ENCODE measurements around the gene RAMP1.

Gene RAMP1

GRCh38 chr2:237859533-237860272 is at the start of gene RAMP1:
Gene RAMP1, plus strand, starts transcription at chr2:237859623. Its CDS starts 53 bp downstream, at chr2:237859676.
- no peak for TF ChIP-seq CTCF (IDR thresholded peaks at IDR 0.05; ENCODE audit: borderline replicate concordance, insufficient read depth, low read depth, low read length)
- no peak within 1 kb of the TSS for H3K4me3 ChIP-seq (ENCODE audit: low read depth, low read length)

- H3K4me3 ChIP-seq (ENCODE audit: low read depth, low read length), result no peak overlapping the region
Observed at GRCh38 chr2:237815637-237816036, 43.8 kb upstream of the RAMP1 start.

GRCh38 chr2:237816531-237816930 is 42.9 kb upstream of the RAMP1 start:
- TF ChIP-seq CTCF (IDR thresholded peaks at IDR 0.05; ENCODE audit: borderline replicate concordance, insufficient read depth, low read depth, low read length), result no peak

More at GRCh38 chr2:237815637-237816036, 43.8 kb upstream of the RAMP1 start:
- no peak for TF ChIP-seq CTCF (IDR thresholded peaks at IDR 0.05; ENCODE audit: borderline replicate concordance, insufficient read depth, low read depth, low read length)

GRCh38 chr2:237818066-237818473 is 41.4 kb upstream of the RAMP1 start:
- TF ChIP-seq CTCF (IDR thresholded peaks at IDR 0.05; ENCODE audit: borderline replicate concordance, insufficient read depth, low read depth, low read length), result no peak
- no peak overlapping the region for H3K4me3 ChIP-seq (ENCODE audit: low read depth, low read length)

More at GRCh38 chr2:237816531-237816930, 42.9 kb upstream of the RAMP1 start:
- no peak overlapping the region for H3K4me3 ChIP-seq (ENCODE audit: low read depth, low read length)

GRCh38 chr2:237819231-237819630 is 40.2 kb upstream of the RAMP1 start:
- no peak overlapping the region for H3K4me3 ChIP-seq (ENCODE audit: low read depth, low read length)
- no peak for TF ChIP-seq CTCF (IDR thresholded peaks at IDR 0.05; ENCODE audit: borderline replicate concordance, insufficient read depth, low read depth, low read length)

- TF ChIP-seq CTCF (IDR thresholded peaks at IDR 0.05; ENCODE audit: borderline replicate concordance, insufficient read depth, low read depth, low read length), result no peak
- no peak overlapping the region for H3K4me3 ChIP-seq (ENCODE audit: low read depth, low read length)
Observed at GRCh38 chr2:237820421-237820820, 39.0 kb upstream of the RAMP1 start.

- TF ChIP-seq CTCF (IDR thresholded peaks at IDR 0.05; ENCODE audit: borderline replicate concordance, insufficient read depth, low read depth, low read length), result no peak
- no peak overlapping the region for H3K4me3 ChIP-seq (ENCODE audit: low read depth, low read length)
Observed at GRCh38 chr2:237823544-237823943, 35.9 kb upstream of the RAMP1 start.
